Spleen (tissue), 11 donors: ENCODE data around the gene MAGI2. TPM values are rescaled to one million over a fixed set of nuclear protein-coding genes. Genes with fewer than 3 reads are reported as not detected.

ENCODE experiments used
- DNase-seq: peaks from one replicate; pipeline ENCODE4 v3.0.0-alpha.2; 2020
- H3K27ac ChIP-seq, 8 donors: fragments of 200-600 bp; sonication (generic) in 7 of 8; 1 replicate in 4 of 8; 2 replicates in 4 of 8; pipeline versions ENCODE4 v1.5.0 to v1.8.0; 2016 to 2021; ENCODE audit warnings: inconsistent platforms in 4 of 8, mild to moderate bottlenecking in 4 of 8, moderate library complexity in 1 of 8
- H3K27me3 ChIP-seq, 7 donors: fragments of 200-600 bp; sonication (generic) in 6 of 7; replicated peaks in 1 of 7; 1 replicate in 4 of 7; 2 replicates in 3 of 7; pipeline versions ENCODE4 v1.5.0 to v1.8.0; 2016 to 2021; ENCODE audit warnings: inconsistent platforms in 3 of 7, mild to moderate bottlenecking in 1 of 7
- H3K36me3 ChIP-seq, 6 donors: fragments of 200-600 bp; sonication (generic) in 5 of 6; 1 replicate in 4 of 6; 2 replicates in 2 of 6; pipeline versions ENCODE4 v1.5.0 to v1.8.0; 2016 to 2021; ENCODE audit warnings: inconsistent platforms in 2 of 6
- H3K4me1 ChIP-seq, 6 donors: fragments of 200-600 bp; sonication (generic) in 5 of 6; 1 replicate in 3 of 6; 2 replicates in 3 of 6; pipeline versions ENCODE4 v1.5.0 to v1.8.0; 2016 to 2021; ENCODE audit warnings: inconsistent platforms in 3 of 6
- H3K4me3 ChIP-seq, 8 donors: fragments of 200-600 bp; sonication (generic) in 7 of 8; 1 replicate in 4 of 8; 2 replicates in 4 of 8; pipeline versions ENCODE4 v1.5.0 to v1.8.0; 2016 to 2021; ENCODE audit warnings: inconsistent platforms in 4 of 8, mild to moderate bottlenecking in 4 of 8, moderate library complexity in 2 of 8
- H3K9me3 ChIP-seq, 8 donors: fragments of 200-600 bp; sonication (generic) in 7 of 8; 1 replicate in 4 of 8; 2 replicates in 4 of 8; pipeline versions ENCODE4 v1.5.0 to v1.8.0; 2016 to 2021; ENCODE audit warnings: inconsistent platforms in 4 of 8
- CTCF ChIP-seq, 11 experiments: fragments of 200-600 bp in 7 of 11; fragments of 450-650 bp in 4 of 11; sonication (generic) in 4 of 11; IDR thresholded peaks in 8 of 11; conservative IDR thresholded peaks in 3 of 11; 1 replicate in 7 of 11; 2 replicates in 4 of 11; pipeline versions ENCODE4 v1.4.0 to v1.8.0; 2016 to 2021; ENCODE audit warnings: antibody characterized with exemption in 11 of 11, inconsistent platforms in 4 of 11, mild to moderate bottlenecking in 1 of 11
- POLR2A ChIP-seq, 3 donors: fragments of 450-650 bp; IDR thresholded peaks; one replicate each; pipeline ENCODE4 v1.5.1; 2017; ENCODE audit warnings: antibody characterized with exemption in 3 of 3, mild to moderate bottlenecking in 1 of 3
- POLR2AphosphoS5 ChIP-seq, 3 donors: sonication (generic); formaldehyde crosslinking; IDR thresholded peaks; one replicate each; pipeline ENCODE4 v1.5.1; 2017; ENCODE audit warnings: antibody characterized with exemption in 3 of 3
- WGBS, 5 donors: extraction: QIAGEN DNeasy Blood & Tissue Kit in 3 of 5; methylation state at CpG; one replicate each; pipeline versions ENCODE4 v1.1.5 to v1.1.7; 2013 to 2018; 5-methylcytosine and 5-hydroxymethylcytosine counted together
- intact Hi-C: fragments of 100-400 bp; cut with DNase I; formaldehyde crosslinking; loops from one replicate; pipeline ENCODE4 v1.15.0; 2023; ENCODE audit warnings: low total_unique reads
- polyA plus RNA-seq, 3 donors: library from polyadenylated mRNA; stranded (reverse); fragments of 200-250 nt; gene quantifications; one replicate each; pipeline ENCODE4 v1.2.1, GENCODE V29; 2013
- total RNA-seq, 7 donors: library from RNA; depleted of rRNA in 3 of 7; stranded (reverse); fragments of >200 nt in 3 of 7; fragmentation: NEBNext Ultra II Directional in 4 of 7; extraction: Animal tissue kit (Norgen Biotek cat#: 25700) in 4 of 7; gene quantifications; one replicate each; pipeline versions ENCODE4 v1.1.0 to v1.2.1, GENCODE V29; 2016 to 2021
- donor health status: healthy with polysubstance abuse.
- donor health status: DM: no; HTN: no; CAD: no; lungs with moderate emphysema.
- donor health status: DM: no; HTN: no; CAD: no.
- donor health status: Bipolar disorder and iron deficiency.
- donor health status: healthy.
- donor health status: DM: no; HTN: no; CAD: no.
- donor health status: DM: yes; HTN: yes; CAD: no.

MAGI2 gene
- total and polyA plus RNA-seq, 10 donors = 0.74 to 18.1 (median 11.1) TPM

- no peak overlapping the region for H3K27ac ChIP-seq
- no peaks in the 10 kb centered on the region for H3K36me3 ChIP-seq
- no peaks in the 10 kb centered on the region for H3K4me1 ChIP-seq
- H3K27me3 ChIP-seq = no peaks in the 10 kb centered on the region
- H3K4me3 ChIP-seq = no peak overlapping the region
- intact Hi-C loops = no loop called here
- no peak for DNase-seq
- 17 to 41% (median 28%) methylated on average over 1 of the region's 1 CpG for WGBS, 5 donors
- TF ChIP-seq POLR2AphosphoS5 (IDR thresholded peaks at IDR 0.05) (no peak), POLR2A (IDR thresholded peaks at IDR 0.05) (no peak), CTCF (IDR thresholded peaks at IDR 0.05 in 8 of 11, conservative IDR thresholded peaks at IDR 0.05 in 3 of 11) (no peak)
- H3K9me3 ChIP-seq = peaks cover 0 to 7% (median 0%) of the 10 kb centered on the region in 8 donors
Observed at GRCh38 chr7:78427209-78427608, 1026.3 kb downstream of the MAGI2 start.

- intact Hi-C loops = no loop called here
- Histone ChIP-seq H3K27me3 (no peaks in the 10 kb centered on the region), H3K4me3 (no peak overlapping the region), H3K36me3 (no peaks in the 10 kb centered on the region), H3K4me1 (no peaks in the 10 kb centered on the region), H3K9me3 (peaks cover 0 to 18% (median 3%) of the 10 kb centered on the region in 8 donors), H3K27ac (no peak overlapping the region)
- no peak for DNase-seq
- WGBS, 5 donors = 61 to 77% (median 67%) methylated on average over 1 of the region's 1 CpG
- no peak for TF ChIP-seq CTCF (IDR thresholded peaks at IDR 0.05 in 8 of 11, conservative IDR thresholded peaks at IDR 0.05 in 3 of 11)
- TF ChIP-seq POLR2AphosphoS5 (IDR thresholded peaks at IDR 0.05) = no peak
- no peak for TF ChIP-seq POLR2A (IDR thresholded peaks at IDR 0.05)
Observed at GRCh38 chr7:78420001-78420400, 1033.5 kb downstream of the MAGI2 start.

GRCh38 chr7:78417180-78417853 lies 1036.2 kb downstream of the MAGI2 start:
- Histone ChIP-seq H3K36me3 (no peaks in the 10 kb centered on the region), H3K27me3 (no peaks in the 10 kb centered on the region), H3K4me1 (no peaks in the 10 kb centered on the region), H3K27ac (no peak overlapping the region), H3K9me3 (peaks cover 0 to 14% (median 3%) of the 10 kb centered on the region in 8 donors), H3K4me3 (no peak overlapping the region)
- 72 to 88% (median 76%) methylated on average over 4 of the region's 4 CpGs for WGBS, 5 donors
- no peak for DNase-seq
- no peak for TF ChIP-seq POLR2AphosphoS5 (IDR thresholded peaks at IDR 0.05)
- no peak for TF ChIP-seq CTCF (IDR thresholded peaks at IDR 0.05 in 8 of 11, conservative IDR thresholded peaks at IDR 0.05 in 3 of 11)
- no peak for TF ChIP-seq POLR2A (IDR thresholded peaks at IDR 0.05)
- intact Hi-C loops = no loop called here

- H3K4me3 ChIP-seq = no peak overlapping the region
- H3K9me3 ChIP-seq = peaks cover 0 to 14% (median 3%) of the 10 kb centered on the region in 8 donors
- intact Hi-C loops = no loop called here
- H3K36me3 ChIP-seq = no peaks in the 10 kb centered on the region
- no peak for DNase-seq
- WGBS, 5 donors = 75 to 85% (median 81%) methylated on average over 3 of the region's 3 CpGs
- H3K27ac ChIP-seq = no peak overlapping the region
- H3K4me1 ChIP-seq = no peaks in the 10 kb centered on the region
- no peaks in the 10 kb centered on the region for H3K27me3 ChIP-seq
- TF ChIP-seq POLR2AphosphoS5 (IDR thresholded peaks at IDR 0.05) (no peak), CTCF (IDR thresholded peaks at IDR 0.05 in 8 of 11, conservative IDR thresholded peaks at IDR 0.05 in 3 of 11) (no peak), POLR2A (IDR thresholded peaks at IDR 0.05) (no peak)
Observed at GRCh38 chr7:78413568-78413967, 1039.9 kb downstream of the MAGI2 start.
